ENCODE measurements around the gene F7. TPM values are rescaled to one million over a fixed set of nuclear protein-coding genes. Genes with fewer than 3 reads are reported as not detected.

F7 gene
- polyA plus RNA-seq, 1 donor from 2014 or later, result not detected

DNA sequence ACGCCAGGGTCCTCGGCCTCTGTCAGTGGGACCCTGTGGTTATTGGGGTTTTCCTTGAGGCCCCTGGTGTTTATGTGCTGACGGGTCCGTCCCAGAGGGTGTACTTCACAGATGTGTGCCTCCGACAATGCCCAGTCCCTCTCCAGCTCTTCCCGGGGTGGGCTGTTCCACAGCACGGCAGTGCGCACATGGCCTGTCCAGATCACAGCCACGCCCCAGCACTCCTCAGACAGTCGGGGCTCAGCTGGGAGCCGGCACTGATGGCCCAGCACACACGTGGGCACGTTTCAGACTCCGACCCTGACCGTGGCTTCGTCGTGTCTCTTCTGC lies 16.9 kb upstream of the F7 start:
- Mint-ChIP-seq H3K4me1 (no peaks in the 10 kb centered on the region), H3K9me3 (no peaks in the 10 kb centered on the region), H3K36me3 (no peaks in the 10 kb centered on the region), H3K27me3 (no peaks in the 10 kb centered on the region), H3K27ac (no peak overlapping the region), H3K4me3 (no peak overlapping the region)

DNA sequence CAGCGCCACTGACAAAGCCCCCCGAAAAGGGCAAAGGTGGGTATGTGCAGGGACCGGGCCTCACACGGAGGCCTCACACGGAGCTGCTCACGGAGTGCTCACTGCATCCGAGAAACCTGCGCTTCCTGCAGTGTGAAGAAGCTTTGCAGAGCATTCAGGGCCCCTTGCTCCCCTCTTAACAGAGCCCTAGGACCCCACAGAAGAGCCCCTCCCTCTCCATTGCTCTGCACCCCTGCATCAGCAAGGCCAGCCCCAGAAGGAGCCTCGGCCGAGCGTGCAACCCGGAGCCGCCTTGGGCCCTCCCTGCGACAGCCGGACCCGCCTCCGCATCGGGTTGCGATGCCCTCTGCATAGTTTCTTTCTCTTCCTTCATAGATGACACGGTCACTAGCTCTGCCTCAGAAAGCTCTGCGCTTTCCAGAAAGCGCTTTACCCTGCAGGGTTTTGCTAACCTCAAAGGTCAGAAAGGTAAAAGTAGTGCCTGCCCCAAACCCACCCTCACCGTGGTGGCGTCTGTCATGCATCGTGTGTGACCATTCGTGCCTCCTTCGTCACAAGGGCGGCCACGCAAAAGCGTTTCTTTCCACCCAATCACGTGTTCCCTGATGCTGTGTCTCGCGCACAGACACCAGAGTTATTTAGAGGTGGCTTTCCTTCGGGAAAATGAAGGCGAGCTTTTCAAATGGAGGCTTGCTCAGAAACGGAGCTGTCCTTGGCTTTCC lies 15.7 kb upstream of the F7 start:
- Mint-ChIP-seq H3K27me3 (no peaks in the 10 kb centered on the region), H3K4me1 (no peaks in the 10 kb centered on the region), H3K4me3 (no peak overlapping the region), H3K36me3 (no peaks in the 10 kb centered on the region), H3K9me3 (no peaks in the 10 kb centered on the region), H3K27ac (no peak overlapping the region)

DNA sequence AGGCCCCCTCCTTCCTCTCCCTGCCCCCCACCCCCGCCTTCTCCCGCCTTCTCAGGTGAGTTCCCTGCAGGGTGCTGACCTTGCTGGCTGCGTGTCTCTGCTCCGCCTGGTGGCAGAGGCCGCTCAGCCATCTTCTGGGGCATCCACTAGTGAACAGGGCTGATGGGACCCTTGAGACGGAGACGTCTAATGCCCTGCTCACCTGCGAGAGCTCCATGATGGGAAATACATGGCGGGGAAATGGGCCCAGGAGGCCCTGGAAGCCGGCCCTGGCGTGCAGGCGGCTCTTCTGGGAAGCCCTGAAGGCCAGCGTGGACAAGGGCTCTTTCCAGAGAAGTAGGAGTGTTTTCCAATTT lies 15.2 kb upstream of the F7 start:
- no peak overlapping the region for H3K4me3 Mint-ChIP-seq
- H3K9me3 Mint-ChIP-seq, result no peaks in the 10 kb centered on the region
- H3K27me3 Mint-ChIP-seq, result no peaks in the 10 kb centered on the region

DNA sequence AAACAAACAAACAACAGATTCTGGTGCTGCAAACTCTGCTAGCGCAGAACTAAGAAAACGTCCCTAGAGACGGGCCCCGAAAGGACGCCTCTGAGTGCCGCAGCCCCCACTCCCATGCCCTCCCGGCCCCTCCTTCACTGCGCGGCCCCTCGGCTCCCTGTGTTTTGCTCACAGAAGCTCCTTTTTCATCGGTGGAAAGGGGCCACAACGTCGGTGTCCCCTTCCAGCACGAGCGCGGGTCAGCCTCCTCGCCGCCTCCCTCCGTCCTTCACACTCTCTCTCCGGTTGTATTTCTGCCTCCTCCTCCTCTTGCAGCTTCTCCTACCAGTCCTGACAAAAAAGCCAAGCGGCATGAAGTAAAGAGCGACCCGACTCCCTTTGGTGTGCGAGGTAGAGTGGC lies 14.8 kb upstream of the F7 start:
- Mint-ChIP-seq H3K9me3 (no peaks in the 10 kb centered on the region), H3K27me3 (no peaks in the 10 kb centered on the region), H3K4me1 (no peaks in the 10 kb centered on the region), H3K27ac (no peak overlapping the region), H3K4me3 (no peak overlapping the region), H3K36me3 (no peaks in the 10 kb centered on the region)

More for the DNA sequence above, 15.2 kb upstream of the F7 start:
- H3K27ac Mint-ChIP-seq, result no peak overlapping the region
- no peaks in the 10 kb centered on the region for H3K36me3 Mint-ChIP-seq
- H3K4me1 Mint-ChIP-seq, result no peaks in the 10 kb centered on the region

DNA sequence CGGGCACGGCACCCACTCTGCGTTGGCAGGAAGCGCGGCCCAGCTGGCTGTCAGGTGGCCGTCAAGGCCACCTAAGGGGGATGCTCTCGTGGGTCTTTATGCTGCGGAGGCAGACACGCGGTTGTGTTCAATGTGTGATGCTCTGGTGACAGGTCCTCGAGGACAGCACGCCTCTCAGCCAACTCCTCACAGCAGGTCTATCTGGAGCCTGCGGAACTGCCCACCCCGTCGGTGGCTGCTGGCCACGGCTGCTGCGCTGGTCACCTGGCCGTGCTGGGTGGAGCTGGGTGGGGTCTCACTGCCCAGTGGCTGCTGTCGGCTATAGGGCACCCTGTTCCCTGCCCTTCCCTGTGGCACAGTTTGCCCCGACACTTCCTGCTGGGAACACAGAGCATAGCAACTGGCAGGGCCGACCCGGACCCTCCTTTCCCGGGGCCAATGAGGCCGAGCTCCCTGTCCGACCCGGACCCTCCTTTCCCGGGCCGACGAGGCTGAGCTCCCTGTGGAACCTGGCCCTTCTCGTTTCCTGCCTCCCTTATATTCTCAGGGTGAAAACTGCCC lies 14.3 kb upstream of the F7 start:
- H3K27ac Mint-ChIP-seq, result no peak overlapping the region

DNA sequence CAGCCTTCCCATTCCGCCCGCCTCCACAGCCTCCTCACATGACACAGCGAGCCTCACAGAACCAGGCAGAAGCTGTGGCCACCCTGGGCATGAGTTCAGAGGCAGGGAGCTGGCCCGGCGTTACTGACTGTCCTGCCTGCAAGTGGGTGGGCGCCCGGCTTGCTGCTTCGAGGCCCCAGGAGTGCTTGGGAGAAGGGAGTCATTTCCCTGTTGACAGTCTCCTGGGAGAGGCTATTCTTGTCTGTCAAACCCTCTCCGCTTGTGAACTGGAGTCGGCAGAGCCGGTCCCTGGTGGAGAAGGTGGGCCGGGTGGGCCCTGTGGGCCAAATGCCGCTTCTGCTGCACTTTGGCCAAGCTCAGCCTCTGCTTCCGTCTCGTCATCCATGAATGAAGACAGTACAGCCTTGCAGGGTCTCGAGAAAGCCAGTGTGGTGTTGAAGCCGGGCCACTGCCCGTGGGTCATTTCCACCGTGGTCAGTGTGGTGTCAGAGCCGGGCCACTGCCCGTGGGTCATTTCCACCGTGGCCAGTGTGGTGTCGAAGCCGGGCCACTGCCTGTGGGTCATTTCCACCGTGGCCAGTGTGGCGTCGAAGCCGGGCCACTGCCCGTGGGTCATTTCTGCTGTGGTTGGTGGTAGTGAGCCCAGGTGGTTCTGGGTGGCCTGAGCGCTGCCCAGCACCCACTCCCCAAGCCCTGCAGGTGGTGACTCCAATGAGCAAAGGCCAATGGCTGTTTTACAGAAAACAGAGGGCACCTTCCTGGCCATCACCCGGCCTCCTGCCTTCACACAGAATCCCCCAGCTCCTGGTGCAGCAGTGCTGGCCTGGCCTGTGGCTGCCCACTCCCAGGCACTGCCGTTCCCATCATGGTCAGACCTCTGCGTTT lies 13.5 kb upstream of the F7 start:
- Mint-ChIP-seq H3K4me3 (no peak overlapping the region), H3K9me3 (no peaks in the 10 kb centered on the region), H3K36me3 (no peaks in the 10 kb centered on the region), H3K4me1 (no peaks in the 10 kb centered on the region), H3K27me3 (no peaks in the 10 kb centered on the region), H3K27ac (no peak overlapping the region)

More for the DNA sequence above, 14.3 kb upstream of the F7 start:
- Mint-ChIP-seq H3K4me1 (no peaks in the 10 kb centered on the region), H3K36me3 (no peaks in the 10 kb centered on the region), H3K27me3 (no peaks in the 10 kb centered on the region), H3K9me3 (no peaks in the 10 kb centered on the region), H3K4me3 (no peak overlapping the region)

DNA sequence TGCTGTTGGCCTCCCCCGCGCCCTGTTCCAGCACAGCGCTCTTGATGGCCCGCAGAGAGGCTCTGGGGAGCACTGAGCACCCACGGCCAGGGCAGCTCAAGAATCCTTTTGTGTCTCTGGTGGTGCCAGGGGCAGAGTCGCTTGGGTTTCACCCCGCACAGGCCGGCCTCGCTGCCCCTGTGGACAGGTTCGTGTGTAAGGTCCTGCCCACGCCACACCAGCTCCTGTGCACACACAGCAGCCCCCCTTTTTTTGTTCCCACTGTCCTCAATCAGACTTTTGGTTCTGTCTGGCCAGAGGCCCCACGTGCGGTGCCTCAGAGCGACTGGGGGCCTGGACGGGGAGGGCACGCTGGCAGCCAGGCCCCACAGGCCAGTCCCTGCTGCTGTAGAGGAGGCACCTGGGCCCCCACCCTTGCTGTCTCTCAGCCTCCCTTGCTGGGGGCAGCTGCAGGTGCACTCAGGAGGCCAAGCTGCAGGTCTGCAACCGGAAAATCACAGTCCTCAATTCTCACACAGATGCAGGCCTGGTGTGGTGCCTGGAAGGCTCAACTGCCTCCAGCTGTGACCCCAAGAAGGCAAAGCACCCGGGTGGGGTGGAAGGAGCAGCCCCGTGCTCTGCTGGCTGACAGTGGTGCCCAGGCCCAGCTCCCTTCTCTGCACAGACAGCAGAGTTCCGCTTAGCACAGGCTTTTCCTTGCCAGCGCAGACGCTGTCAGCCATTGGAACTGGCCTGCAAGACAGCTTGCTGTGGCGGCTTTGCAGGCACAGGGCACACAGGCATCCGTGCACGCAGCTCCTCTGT lies 12.6 kb upstream of the F7 start:
- Mint-ChIP-seq H3K4me3 (no peak overlapping the region), H3K9me3 (no peaks in the 10 kb centered on the region), H3K4me1 (no peaks in the 10 kb centered on the region), H3K27ac (no peak overlapping the region), H3K27me3 (no peaks in the 10 kb centered on the region), H3K36me3 (no peaks in the 10 kb centered on the region)

DNA sequence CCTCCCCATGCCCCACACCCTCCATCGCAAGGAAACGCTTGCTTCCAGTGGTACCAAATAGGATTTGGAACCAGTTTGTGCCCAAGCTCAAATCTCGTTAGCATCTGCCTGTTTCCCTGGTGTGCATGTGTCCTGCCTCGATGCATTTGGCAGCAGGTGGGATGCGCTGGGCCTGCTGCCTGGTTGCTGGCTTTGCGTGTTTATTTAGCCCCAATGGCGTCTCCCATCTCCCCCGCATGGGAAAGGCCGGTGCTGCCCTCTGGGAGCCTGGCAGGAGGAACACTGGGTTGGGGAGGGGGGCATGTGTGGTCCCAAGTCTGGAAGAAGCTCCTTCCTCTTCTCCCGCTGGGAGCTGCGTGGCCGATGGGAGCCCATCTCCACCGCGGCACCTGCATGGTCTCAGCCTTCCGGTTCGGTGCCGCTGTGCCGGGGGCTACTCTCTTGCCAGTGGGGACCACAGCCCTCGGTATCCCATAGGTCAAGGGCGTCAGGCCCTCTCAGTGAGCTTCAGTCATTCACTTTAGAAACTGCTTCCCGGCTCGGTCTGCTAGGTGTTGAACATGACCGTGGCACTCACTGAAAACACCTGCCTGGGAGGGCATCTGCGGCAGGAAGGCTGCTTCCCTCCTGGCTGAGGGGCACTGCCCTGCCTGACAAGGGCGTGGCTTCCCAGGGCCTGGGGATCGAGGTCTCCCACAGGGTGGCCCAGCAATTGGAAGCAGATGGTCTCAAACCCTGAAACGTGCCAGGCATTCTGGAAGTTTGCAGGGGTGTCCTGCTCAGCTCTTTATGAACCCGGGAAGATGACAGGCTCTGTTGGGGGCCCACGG lies 11.8 kb upstream of the F7 start:
- Mint-ChIP-seq H3K27ac (no peak overlapping the region), H3K4me1 (no peaks in the 10 kb centered on the region), H3K9me3 (no peaks in the 10 kb centered on the region), H3K36me3 (no peaks in the 10 kb centered on the region), H3K4me3 (peak overlapping the region in 1 of 4 donors; percentile 39), H3K27me3 (no peaks in the 10 kb centered on the region)

DNA sequence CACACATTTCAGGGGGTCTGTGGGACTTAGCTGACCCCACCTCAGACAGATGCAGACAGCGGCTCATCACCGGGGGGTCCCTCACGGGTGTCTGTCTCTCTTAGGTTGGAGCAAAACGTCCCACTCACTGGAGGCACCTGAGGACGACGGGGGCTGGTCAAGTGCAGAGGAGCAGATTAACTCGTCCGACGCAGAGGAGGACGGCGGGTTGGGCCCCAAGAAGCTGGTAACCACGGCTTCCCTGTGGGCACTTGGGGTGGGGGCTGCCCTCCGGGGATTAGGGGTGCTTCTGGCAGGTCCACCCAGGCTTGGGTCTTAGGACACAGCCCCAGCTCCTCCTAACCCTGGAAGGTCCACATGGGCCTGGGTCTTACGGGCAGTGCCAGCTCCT lies 11.2 kb upstream of the F7 start:
- H3K4me1 Mint-ChIP-seq, result no peaks in the 10 kb centered on the region
- H3K4me3 Mint-ChIP-seq, result no peak overlapping the region
- no peaks in the 10 kb centered on the region for H3K36me3 Mint-ChIP-seq
- no peak overlapping the region for H3K27ac Mint-ChIP-seq
- no peaks in the 10 kb centered on the region for H3K9me3 Mint-ChIP-seq
- no peaks in the 10 kb centered on the region for H3K27me3 Mint-ChIP-seq

DNA sequence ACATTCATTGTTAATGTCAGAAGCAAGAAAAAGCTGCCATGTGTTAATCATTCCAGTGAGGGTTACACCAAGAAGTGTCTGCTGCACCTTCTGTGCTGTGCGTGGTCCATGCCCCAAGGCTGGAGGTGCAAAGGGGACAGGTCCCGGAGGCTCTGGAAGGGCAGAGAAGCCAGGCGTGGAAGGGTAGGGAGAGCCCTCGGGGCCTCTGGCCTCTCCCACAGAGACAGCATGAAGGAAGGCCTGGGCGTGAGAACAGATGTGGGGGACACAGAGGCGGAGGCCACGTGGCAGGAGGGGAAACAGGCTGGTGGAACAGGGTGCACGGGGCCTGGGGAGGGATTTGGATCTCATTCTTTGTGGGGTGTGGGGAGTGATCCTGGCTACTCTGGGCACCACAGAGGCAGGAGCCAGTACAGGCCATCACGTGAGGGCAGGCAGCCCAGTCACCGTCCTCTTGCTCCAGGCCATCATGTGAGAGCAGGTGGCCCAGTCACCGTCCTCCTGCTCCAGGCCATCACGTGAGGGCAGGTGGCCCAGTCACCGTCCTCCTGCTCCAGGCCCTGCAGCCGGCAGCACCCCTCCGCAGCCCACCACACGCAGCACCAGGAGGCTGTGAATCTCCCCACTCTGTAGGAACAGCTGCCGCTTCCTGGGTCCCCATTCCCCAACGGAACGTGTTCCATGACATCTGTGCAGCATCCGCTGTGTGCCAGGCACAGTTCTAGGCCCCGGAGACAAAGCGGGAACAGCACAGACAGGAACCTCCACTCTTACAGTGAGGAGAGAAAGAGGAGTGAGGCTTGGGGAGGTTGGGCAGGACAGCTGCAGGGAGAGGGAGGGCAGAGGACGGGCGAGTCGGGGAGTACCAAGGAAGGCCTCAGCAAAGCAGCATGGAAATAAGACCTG lies 10.2 kb upstream of the F7 start:
- Mint-ChIP-seq H3K36me3 (no peaks in the 10 kb centered on the region), H3K27ac (no peak overlapping the region), H3K4me1 (no peaks in the 10 kb centered on the region), H3K4me3 (peak overlapping the region in 1 of 4 donors; percentile 58), H3K27me3 (no peaks in the 10 kb centered on the region), H3K9me3 (no peaks in the 10 kb centered on the region)

DNA sequence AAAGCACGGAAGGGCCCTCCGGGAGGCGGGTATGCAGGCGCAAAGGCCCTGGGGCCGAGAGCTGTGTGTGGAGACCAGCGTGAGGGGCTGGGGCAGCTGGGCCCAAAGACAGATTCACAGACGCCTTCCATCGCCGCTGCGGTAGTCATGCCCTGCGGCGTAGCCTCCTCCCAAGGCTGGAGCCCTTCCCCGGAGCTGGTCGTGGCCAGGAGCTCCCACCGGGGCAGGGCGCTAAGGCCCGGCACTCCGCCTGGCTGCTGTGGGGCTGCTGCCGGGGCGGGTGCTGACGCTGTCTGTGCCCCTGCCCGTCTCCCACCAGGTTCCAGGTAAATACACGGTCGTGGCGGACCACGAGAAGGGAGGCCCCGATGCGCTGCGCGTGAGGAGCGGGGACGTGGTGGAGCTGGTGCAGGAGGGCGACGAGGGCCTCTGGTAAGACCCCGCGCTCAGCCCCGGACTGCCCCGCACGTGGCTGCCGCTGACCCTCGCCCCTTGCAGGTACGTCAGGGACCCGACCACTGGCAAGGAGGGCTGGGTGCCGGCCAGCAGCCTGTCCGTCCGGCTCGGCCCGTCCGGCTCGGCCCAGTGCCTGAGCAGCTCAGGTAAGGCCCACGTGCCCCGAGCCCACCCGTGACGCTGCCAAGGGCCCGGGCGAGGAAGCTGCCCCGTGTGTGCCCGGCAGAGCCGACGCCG lies 9.4 kb upstream of the F7 start:
- Mint-ChIP-seq H3K4me1 (no peaks in the 10 kb centered on the region), H3K9me3 (no peaks in the 10 kb centered on the region), H3K4me3 (no peak overlapping the region), H3K27me3 (no peaks in the 10 kb centered on the region), H3K27ac (no peak overlapping the region), H3K36me3 (no peaks in the 10 kb centered on the region)

DNA sequence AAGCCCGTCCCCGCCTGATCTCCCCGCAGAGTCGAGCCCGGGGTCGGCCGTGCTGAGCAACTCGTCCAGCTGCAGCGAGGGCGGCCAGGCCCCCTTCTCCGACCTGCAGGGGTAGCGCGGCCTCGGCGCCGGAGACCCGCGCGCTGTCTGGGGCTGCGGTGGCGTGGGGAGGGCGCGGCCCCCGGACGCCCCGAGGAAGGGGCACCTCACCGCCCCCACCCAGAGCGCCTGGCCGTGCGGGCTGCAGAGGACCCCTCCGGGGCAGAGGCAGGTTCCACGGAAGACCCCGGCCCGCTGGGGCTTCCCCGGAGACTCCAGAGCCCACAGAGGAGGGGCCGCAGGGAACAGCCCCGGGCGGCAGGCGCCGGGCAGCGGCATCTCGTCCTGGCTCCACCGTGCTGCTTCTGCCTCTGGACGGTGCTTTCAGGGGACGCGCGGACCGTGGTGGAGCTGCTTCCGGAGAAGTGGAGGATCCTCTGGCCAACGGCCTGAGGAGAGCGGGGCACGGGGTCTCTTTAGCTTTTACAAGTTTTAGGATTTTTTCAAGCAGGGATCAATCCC lies 8.8 kb upstream of the F7 start:
- Mint-ChIP-seq H3K27me3 (no peaks in the 10 kb centered on the region), H3K9me3 (no peaks in the 10 kb centered on the region), H3K4me1 (no peaks in the 10 kb centered on the region), H3K4me3 (no peak overlapping the region), H3K27ac (no peak overlapping the region), H3K36me3 (no peaks in the 10 kb centered on the region)

DNA sequence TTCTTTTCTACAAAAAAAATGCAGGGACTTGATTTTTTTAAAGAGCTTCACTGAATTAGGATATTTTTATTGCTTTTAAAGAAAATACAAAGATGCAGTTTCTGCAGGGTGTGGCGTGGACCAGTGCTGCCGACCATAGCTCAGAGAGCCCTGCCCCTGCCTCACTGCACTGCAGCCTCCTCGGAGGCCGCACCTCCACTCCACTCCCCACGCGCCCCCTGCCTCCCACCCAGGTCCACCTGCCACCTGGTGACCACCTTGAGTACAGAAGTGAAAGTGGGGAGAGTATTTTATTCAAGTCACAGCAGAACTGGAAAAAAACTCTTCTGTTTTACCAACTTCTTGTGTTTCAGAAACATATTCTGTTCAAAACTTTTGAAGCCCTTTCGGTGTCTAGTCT lies 7.9 kb upstream of the F7 start:
- H3K27me3 Mint-ChIP-seq, result no peaks in the 10 kb centered on the region
- H3K9me3 Mint-ChIP-seq, result no peaks in the 10 kb centered on the region
- H3K4me3 Mint-ChIP-seq, result no peak overlapping the region
- no peaks in the 10 kb centered on the region for H3K4me1 Mint-ChIP-seq
- no peak overlapping the region for H3K27ac Mint-ChIP-seq
- H3K36me3 Mint-ChIP-seq, result no peaks in the 10 kb centered on the region

Data from IgD-negative memory B cell (primary cell).